ENCODE results near the gene ELAVL1.

DNA sequence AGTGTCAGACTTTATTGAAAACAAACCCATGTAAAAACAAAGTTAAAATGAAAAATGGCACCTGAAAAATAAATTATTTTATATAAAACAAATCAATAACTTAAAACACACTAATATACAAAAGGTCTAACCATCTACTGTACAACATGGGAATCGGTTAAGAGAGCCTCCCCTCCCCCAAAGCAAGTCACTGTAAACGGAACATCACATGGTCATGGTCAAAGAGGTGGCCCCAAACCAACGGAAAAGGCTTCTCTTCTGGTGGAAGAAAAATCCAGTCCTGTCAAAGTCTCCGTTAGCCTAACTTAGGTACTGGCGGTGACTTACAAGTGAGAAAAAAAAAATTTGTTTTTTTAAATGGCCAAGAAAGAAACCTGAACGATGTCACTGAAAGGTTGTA is 46.2 kb downstream of the ELAVL1 start:
- TF ChIP-seq, protein P1, sequence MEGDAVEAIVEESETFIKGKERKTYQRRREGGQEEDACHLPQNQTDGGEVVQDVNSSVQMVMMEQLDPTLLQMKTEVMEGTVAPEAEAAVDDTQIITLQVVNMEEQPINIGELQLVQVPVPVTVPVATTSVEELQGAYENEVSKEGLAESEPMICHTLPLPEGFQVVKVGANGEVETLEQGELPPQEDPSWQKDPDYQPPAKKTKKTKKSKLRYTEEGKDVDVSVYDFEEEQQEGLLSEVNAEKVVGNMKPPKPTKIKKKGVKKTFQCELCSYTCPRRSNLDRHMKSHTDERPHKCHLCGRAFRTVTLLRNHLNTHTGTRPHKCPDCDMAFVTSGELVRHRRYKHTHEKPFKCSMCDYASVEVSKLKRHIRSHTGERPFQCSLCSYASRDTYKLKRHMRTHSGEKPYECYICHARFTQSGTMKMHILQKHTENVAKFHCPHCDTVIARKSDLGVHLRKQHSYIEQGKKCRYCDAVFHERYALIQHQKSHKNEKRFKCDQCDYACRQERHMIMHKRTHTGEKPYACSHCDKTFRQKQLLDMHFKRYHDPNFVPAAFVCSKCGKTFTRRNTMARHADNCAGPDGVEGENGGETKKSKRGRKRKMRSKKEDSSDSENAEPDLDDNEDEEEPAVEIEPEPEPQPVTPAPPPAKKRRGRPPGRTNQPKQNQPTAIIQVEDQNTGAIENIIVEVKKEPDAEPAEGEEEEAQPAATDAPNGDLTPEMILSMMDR (IDR thresholded peaks at IDR 0.05) = no peak
- no peak for TF ChIP-seq POLR2A (IDR thresholded peaks at IDR 0.05)

Data from adrenal gland (tissue), 5 donors.